ENCODE measurements around the gene HLA-DPB1.

HLA-DPB1 gene

GRCh38 chr6:33124525-33124901 lies 48.7 kb downstream of the HLA-DPB1 start:
- peaks cover 22 to 44% of the 10 kb centered on the region in 2 experiments for H3K27me3 ChIP-seq (ENCODE audit: control insufficient read depth in 1 of 2, insufficient read depth in 1 of 2, low read length in 2 of 2)
- H3K9me3 ChIP-seq (ENCODE audit: control insufficient read depth, low read length), result no peaks in the 10 kb centered on the region
- no peak overlapping the region for H2BK120ac ChIP-seq (ENCODE audit: low read depth, low read length)
- no peak overlapping the region for H2AK5ac ChIP-seq (ENCODE audit: low read length, severe bottlenecking)
- no peaks in the 10 kb centered on the region for H3K79me1 ChIP-seq (replicated peaks; ENCODE audit: low read length, poor library complexity, severe bottlenecking)
- H2BK5ac ChIP-seq (ENCODE audit: low read depth, low read length, poor library complexity, severe bottlenecking), result no peak overlapping the region
- H3K9ac ChIP-seq (ENCODE audit: low read length), result no peak overlapping the region
- no peak overlapping the region for H2BK12ac ChIP-seq (ENCODE audit: low read length in 2 of 2)
- no peaks in the 10 kb centered on the region for H3K4me1 ChIP-seq (ENCODE audit: control insufficient read depth, insufficient read depth, low read depth, low read length)
- no peak overlapping the region for H3K18ac ChIP-seq (ENCODE audit: low read depth in 1 of 2, low read length in 2 of 2)
- H3K4me2 ChIP-seq (ENCODE audit: low read length, poor library complexity, severe bottlenecking), result no peak overlapping the region
- H2AFZ ChIP-seq (ENCODE audit: low read depth, low read length), result no peak overlapping the region
- H3K14ac ChIP-seq (ENCODE audit: low read length in 2 of 2), result no peak overlapping the region
- no peak overlapping the region for H4K8ac ChIP-seq (ENCODE audit: low read length)
- 79% methylated on average over 4 of the region's 4 CpGs for WGBS
- no peak overlapping the region for H2BK15ac ChIP-seq (ENCODE audit: low read depth, poor library complexity, severe bottlenecking)
- no peak overlapping the region for H3K4me3 ChIP-seq (ENCODE audit: insufficient read depth in 1 of 2, low read depth in 1 of 2, low read length in 2 of 2)
- H3K23ac ChIP-seq (ENCODE audit: low read length in 2 of 2), result no peak overlapping the region
- H3K4ac ChIP-seq (ENCODE audit: low read depth in 1 of 2, low read length in 2 of 2), result no peak overlapping the region
- no peak for DNase-seq
- H4K91ac ChIP-seq (ENCODE audit: low read length), result no peak overlapping the region
- H3K36me3 ChIP-seq (ENCODE audit: control insufficient read depth in 1 of 2, insufficient read depth in 2 of 2, low read depth in 1 of 2, low read length in 2 of 2), result no peaks in the 10 kb centered on the region
- H3K27ac ChIP-seq (ENCODE audit: low read length, poor library complexity, severe bottlenecking), result no peak overlapping the region

GRCh38 chr6:33124947-33125346 lies 49.2 kb downstream of the HLA-DPB1 start:
- Histone ChIP-seq H4K8ac (ENCODE audit: low read length) (no peak overlapping the region), H3K9me3 (ENCODE audit: control insufficient read depth, low read length) (no peaks in the 10 kb centered on the region), H2BK120ac (ENCODE audit: low read depth, low read length) (no peak overlapping the region)

GRCh38 chr6:33126101-33126714 lies 50.4 kb downstream of the HLA-DPB1 start:
- Histone ChIP-seq H2AFZ (ENCODE audit: low read depth, low read length) (no peak overlapping the region), H2BK15ac (ENCODE audit: low read depth, poor library complexity, severe bottlenecking) (no peak overlapping the region), H2BK12ac (ENCODE audit: low read length in 2 of 2) (no peak overlapping the region), H3K14ac (ENCODE audit: low read length in 2 of 2) (no peak overlapping the region), H3K27ac (ENCODE audit: low read length, poor library complexity, severe bottlenecking) (no peak overlapping the region), H3K79me1 (replicated peaks; ENCODE audit: low read length, poor library complexity, severe bottlenecking) (no peaks in the 10 kb centered on the region), H2AK5ac (ENCODE audit: low read length, severe bottlenecking) (no peak overlapping the region), H3K18ac (ENCODE audit: low read depth in 1 of 2, low read length in 2 of 2) (no peak overlapping the region), H2BK120ac (ENCODE audit: low read depth, low read length) (no peak overlapping the region), H3K27me3 (ENCODE audit: control insufficient read depth in 1 of 2, insufficient read depth in 1 of 2, low read length in 2 of 2) (peaks cover 5 to 44% of the 10 kb centered on the region in 2 experiments), H4K8ac (ENCODE audit: low read length) (no peak overlapping the region), H3K4ac (ENCODE audit: low read depth in 1 of 2, low read length in 2 of 2) (no peak overlapping the region), H3K4me1 (ENCODE audit: control insufficient read depth, insufficient read depth, low read depth, low read length) (no peaks in the 10 kb centered on the region), H3K4me3 (ENCODE audit: insufficient read depth in 1 of 2, low read depth in 1 of 2, low read length in 2 of 2) (no peak overlapping the region), H3K9me3 (ENCODE audit: control insufficient read depth, low read length) (no peaks in the 10 kb centered on the region), H3K4me2 (ENCODE audit: low read length, poor library complexity, severe bottlenecking) (no peak overlapping the region), H3K9ac (ENCODE audit: low read length) (no peak overlapping the region), H3K36me3 (ENCODE audit: control insufficient read depth in 1 of 2, insufficient read depth in 2 of 2, low read depth in 1 of 2, low read length in 2 of 2) (no peaks in the 10 kb centered on the region), H3K23ac (ENCODE audit: low read length in 2 of 2) (no peak overlapping the region), H2BK5ac (ENCODE audit: low read depth, low read length, poor library complexity, severe bottlenecking) (no peak overlapping the region), H4K91ac (ENCODE audit: low read length) (no peak overlapping the region)
- WGBS, result 69% methylated on average over 4 of the region's 5 CpGs
- DNase-seq, result peak; percentile 25

More at GRCh38 chr6:33124947-33125346, 49.2 kb downstream of the HLA-DPB1 start:
- H3K27me3 ChIP-seq (ENCODE audit: control insufficient read depth in 1 of 2, insufficient read depth in 1 of 2, low read length in 2 of 2), result peaks cover 18 to 44% of the 10 kb centered on the region in 2 experiments
- H2AFZ ChIP-seq (ENCODE audit: low read depth, low read length), result no peak overlapping the region
- H3K18ac ChIP-seq (ENCODE audit: low read depth in 1 of 2, low read length in 2 of 2), result no peak overlapping the region
- H2BK15ac ChIP-seq (ENCODE audit: low read depth, poor library complexity, severe bottlenecking), result no peak overlapping the region
- H3K14ac ChIP-seq (ENCODE audit: low read length in 2 of 2), result no peak overlapping the region
- 68% methylated on average over 4 of the region's 4 CpGs for WGBS
- peak overlapping the region; percentile 19 for H3K9ac ChIP-seq (ENCODE audit: low read length)
- no peak overlapping the region for H4K91ac ChIP-seq (ENCODE audit: low read length)
- no peak overlapping the region for H3K4ac ChIP-seq (ENCODE audit: low read depth in 1 of 2, low read length in 2 of 2)
- no peaks in the 10 kb centered on the region for H3K4me1 ChIP-seq (ENCODE audit: control insufficient read depth, insufficient read depth, low read depth, low read length)
- no peak for DNase-seq
- no peak overlapping the region for H3K4me3 ChIP-seq (ENCODE audit: insufficient read depth in 1 of 2, low read depth in 1 of 2, low read length in 2 of 2)
- H3K23ac ChIP-seq (ENCODE audit: low read length in 2 of 2), result no peak overlapping the region
- no peaks in the 10 kb centered on the region for H3K79me1 ChIP-seq (replicated peaks; ENCODE audit: low read length, poor library complexity, severe bottlenecking)
- no peak overlapping the region for H2BK5ac ChIP-seq (ENCODE audit: low read depth, low read length, poor library complexity, severe bottlenecking)
- no peak overlapping the region for H2AK5ac ChIP-seq (ENCODE audit: low read length, severe bottlenecking)
- H3K36me3 ChIP-seq (ENCODE audit: control insufficient read depth in 1 of 2, insufficient read depth in 2 of 2, low read depth in 1 of 2, low read length in 2 of 2), result no peaks in the 10 kb centered on the region
- H3K4me2 ChIP-seq (ENCODE audit: low read length, poor library complexity, severe bottlenecking), result no peak overlapping the region
- no peak overlapping the region for H3K27ac ChIP-seq (ENCODE audit: low read length, poor library complexity, severe bottlenecking)
- H2BK12ac ChIP-seq (ENCODE audit: low read length in 2 of 2), result no peak overlapping the region

GRCh38 chr6:33128318-33128717 lies 52.5 kb downstream of the HLA-DPB1 start:
- Histone ChIP-seq H3K4me1 (ENCODE audit: control insufficient read depth, insufficient read depth, low read depth, low read length) (no peaks in the 10 kb centered on the region), H3K4me2 (ENCODE audit: low read length, poor library complexity, severe bottlenecking) (no peak overlapping the region), H2BK5ac (ENCODE audit: low read depth, low read length, poor library complexity, severe bottlenecking) (no peak overlapping the region), H3K79me1 (replicated peaks; ENCODE audit: low read length, poor library complexity, severe bottlenecking) (no peaks in the 10 kb centered on the region), H2BK15ac (ENCODE audit: low read depth, poor library complexity, severe bottlenecking) (no peak overlapping the region), H3K14ac (ENCODE audit: low read length in 2 of 2) (no peak overlapping the region), H3K18ac (ENCODE audit: low read depth in 1 of 2, low read length in 2 of 2) (no peak overlapping the region), H2AFZ (ENCODE audit: low read depth, low read length) (no peak overlapping the region), H4K91ac (ENCODE audit: low read length) (no peak overlapping the region), H2AK5ac (ENCODE audit: low read length, severe bottlenecking) (no peak overlapping the region), H3K27me3 (ENCODE audit: control insufficient read depth in 1 of 2, insufficient read depth in 1 of 2, low read length in 2 of 2) (peaks cover 0 to 48% of the 10 kb centered on the region in 2 experiments), H2BK120ac (ENCODE audit: low read depth, low read length) (no peak overlapping the region), H3K9ac (ENCODE audit: low read length) (peak overlapping the region; percentile 46), H3K36me3 (ENCODE audit: control insufficient read depth in 1 of 2, insufficient read depth in 2 of 2, low read depth in 1 of 2, low read length in 2 of 2) (no peaks in the 10 kb centered on the region), H3K4ac (ENCODE audit: low read depth in 1 of 2, low read length in 2 of 2) (no peak overlapping the region), H3K27ac (ENCODE audit: low read length, poor library complexity, severe bottlenecking) (no peak overlapping the region), H2BK12ac (ENCODE audit: low read length in 2 of 2) (no peak overlapping the region), H3K23ac (ENCODE audit: low read length in 2 of 2) (no peak overlapping the region), H3K4me3 (ENCODE audit: insufficient read depth in 1 of 2, low read depth in 1 of 2, low read length in 2 of 2) (no peak overlapping the region), H4K8ac (ENCODE audit: low read length) (no peak overlapping the region), H3K9me3 (ENCODE audit: control insufficient read depth, low read length) (no peaks in the 10 kb centered on the region)
- DNase-seq, result no peak
- WGBS, result 76% methylated on average over 3 of the region's 3 CpGs

Measured in mesenchymal stem cell (in vitro differentiated cells and primary cell).